Panc1 (cell line): Measurements from ENCODE around the gene OR1I1. TPM values are rescaled to one million over a fixed set of nuclear protein-coding genes. Genes with fewer than 3 reads are reported as not detected.

Experiments
- ATAC-seq: fragments of 200-7000 bp; cut with Tn5 transposase; 2 replicates; pipeline ENCODE4 v1.9.1; 2020; ENCODE audit warnings: mild to moderate bottlenecking, moderate library complexity
- BruUV-seq: library from RNA; stranded (reverse); fragments of 400-500 nt; replicated peaks from 2 replicates; lab custom pipeline; 2021; lab: Mats Ljungman, UMichigan
- CTCF ChIA-PET: fragments of 300-600 bp; sonication (Branson Sonifier 250); formaldehyde crosslinking; loops from one replicate; lab custom pipeline; 2022; ENCODE audit warnings: antibody characterized with exemption; lab: Charles Lee
- POLR2A ChIA-PET: fragments of 300-600 bp; sonication (Branson Sonifier 250); formaldehyde crosslinking; loops from one replicate; lab custom pipeline; 2022; ENCODE audit warnings: antibody characterized with exemption; lab: Charles Lee
- DNase-seq: peaks from one replicate; pipeline ENCODE4 v3.0.0-alpha.2; 2010; ENCODE audit warnings: low read depth, low spot score
- H3K27ac ChIP-seq: 2 replicates; pipeline ENCODE4 v1.5.1; 2011; ENCODE audit warnings: mild to moderate bottlenecking, low read length, inconsistent platforms
- H3K27me3 ChIP-seq: fragments of 200-500 bp; sonication (Bioruptor generic); 2 replicates; pipeline ENCODE4 v1.6.0; 2014; ENCODE audit warnings: low read length, inconsistent platforms; ENCODE audit not compliant: control insufficient read depth, insufficient read depth
- H3K36me3 ChIP-seq: fragments of 200-500 bp; sonication (Bioruptor generic); 2 replicates; pipeline ENCODE4 v1.5.1; 2014; ENCODE audit warnings: inconsistent platforms, mild to moderate bottlenecking, low read length, moderate library complexity; ENCODE audit not compliant: control insufficient read depth, insufficient read depth
- H3K4me1 ChIP-seq: 2 replicates; pipeline ENCODE4 v1.5.1; 2011; ENCODE audit warnings: inconsistent platforms, mild to moderate bottlenecking, low read length, moderate library complexity; ENCODE audit not compliant: control insufficient read depth, insufficient read depth
- H3K4me3 ChIP-seq, 2 experiments: 2 replicates each; pipeline ENCODE4 v1.5.1; 2011 to 2012; ENCODE audit warnings: low read depth in 2 of 2, low read length in 2 of 2, mild to moderate bottlenecking in 2 of 2, inconsistent platforms in 1 of 2, moderate library complexity in 1 of 2
- H3K9me3 ChIP-seq: fragments of 200-500 bp; sonication (Bioruptor generic); 2 replicates; pipeline ENCODE4 v1.5.1; 2014; ENCODE audit warnings: low read depth, mild to moderate bottlenecking, inconsistent platforms, low read length, moderate library complexity; ENCODE audit not compliant: control insufficient read depth, insufficient read depth
- CTCF ChIP-seq: fragments of 450-650 bp; IDR thresholded peaks from 2 replicates; pipeline ENCODE4 v1.5.1; 2017; ENCODE audit warnings: mild to moderate bottlenecking
- POLR2AphosphoS5 ChIP-seq: IDR thresholded peaks from 2 replicates; pipeline ENCODE4 v1.6.1; 2012; ENCODE audit warnings: mild to moderate bottlenecking, low read depth, low read length, moderate library complexity
- REST ChIP-seq, 2 experiments: IDR thresholded peaks; 2 replicates each; pipeline ENCODE4 v1.6.1; 2011 to 2012; ENCODE audit warnings: low read depth in 2 of 2, control low read depth in 1 of 2, low read length in 1 of 2, mild to moderate bottlenecking in 1 of 2, moderate library complexity in 1 of 2; ENCODE audit not compliant: insufficient read depth in 1 of 2
- SIN3A ChIP-seq: IDR thresholded peaks from 2 replicates; pipeline ENCODE4 v1.6.1; 2012; ENCODE audit warnings: low read depth, mild to moderate bottlenecking, low read length, moderate library complexity, borderline replicate concordance; ENCODE audit not compliant: insufficient read depth
- TCF7L2 ChIP-seq: IDR thresholded peaks from 2 replicates; pipeline ENCODE4 v1.6.1; 2011; ENCODE audit warnings: mild to moderate bottlenecking, low read depth, low read length, inconsistent platforms
- in situ Hi-C: cut with HindIII; loops from 2 replicates; pipeline ENCODE4 v1.10.0; 2016; ENCODE audit warnings: low sequenced_read_pairs, low pct_unique_long_range_greater_than_20kb
- intact Hi-C: fragments of 100-400 bp; cut with micrococcal nuclease; formaldehyde crosslinking; loops from one replicate; pipeline ENCODE4 v1.10.0; 2022; ENCODE audit not compliant: unreplicated experiment
- total RNA-seq: library from RNA; stranded (reverse); gene quantifications from one replicate; pipeline ENCODE4 v1.2.1, GENCODE V29; 2021; ENCODE audit not compliant: unreplicated experiment

The OR1I1 gene
- total RNA-seq, 1 experiment from 2014 or later, result not detected

DNA sequence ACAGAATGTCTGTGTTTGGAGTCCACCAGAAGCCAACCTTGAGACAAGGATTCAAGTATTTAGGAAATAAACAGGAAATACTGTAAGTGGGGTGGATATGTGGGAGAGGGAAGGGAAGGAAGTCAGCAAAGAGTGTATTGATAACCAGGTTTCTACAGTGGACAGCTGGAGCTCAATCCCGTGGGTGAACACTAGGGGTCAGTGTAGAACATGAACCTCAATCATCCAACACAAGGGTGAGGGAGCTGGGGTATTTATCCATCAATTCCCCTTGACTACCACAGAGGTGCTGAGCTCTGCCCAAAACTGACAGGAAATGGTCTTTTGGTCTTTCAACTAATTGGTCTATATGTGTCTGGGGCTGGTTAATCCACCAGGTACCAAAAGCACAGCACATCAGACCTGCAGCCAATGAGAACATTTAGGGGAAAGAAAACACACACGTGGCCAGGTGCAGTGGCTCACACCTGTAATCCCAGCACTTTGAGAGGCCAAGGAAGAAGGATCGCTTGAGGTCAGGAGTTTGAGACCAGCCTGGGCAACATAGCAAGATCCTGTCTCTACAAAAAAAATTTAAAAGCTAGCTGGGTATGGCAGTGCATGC is 19.6 kb downstream of the OR1I1 start:
- H3K36me3 ChIP-seq, result no peaks in the 10 kb centered on the region
- intact Hi-C loops, result no loop called here
- BruUV-seq, result no TSS peak
- H3K4me3 ChIP-seq, result no peak overlapping the region
- CTCF ChIA-PET, result interaction anchor here (0.5 to 1.1 kb wide), 8 partner anchors 10 to 435 kb away, joined by 3 to 12 read pairs (median 4); no protein-coding TSS in a partner anchor
- peaks cover 4% of the 10 kb centered on the region; the same call in 1 of the 2 replicates for H3K4me1 ChIP-seq
- in situ Hi-C loops, result no loop called here
- no peak overlapping the region for H3K27ac ChIP-seq
- POLR2A ChIA-PET, result no interaction called here
- TF ChIP-seq POLR2AphosphoS5 (no peak), TCF7L2 (no peak), CTCF (peak; percentile 78)
- peaks cover 4% of the 10 kb centered on the region; the same call in 1 of the 2 replicates for H3K9me3 ChIP-seq
- DNase-seq (peak; percentile 30), ATAC-seq (peak; percentile 69)
- H3K27me3 ChIP-seq, result no peaks in the 10 kb centered on the region

GRCh38 chr19:15104003-15104402 is 22.0 kb downstream of the OR1I1 start:
- no peaks in the 10 kb centered on the region for H3K27me3 ChIP-seq
- no peak for DNase-seq
- no TSS peak for BruUV-seq
- H3K4me1 ChIP-seq, result peaks cover 9% of the 10 kb centered on the region
- ChIA-PET POLR2A (no interaction called here), CTCF (no interaction called here)
- ATAC-seq, result no peak
- no peak overlapping the region for H3K4me3 ChIP-seq
- H3K27ac ChIP-seq, result no peak overlapping the region
- H3K9me3 ChIP-seq, result peaks cover 4% of the 10 kb centered on the region; the same call in 1 of the 2 replicates
- H3K36me3 ChIP-seq, result no peaks in the 10 kb centered on the region
- no peak for TF ChIP-seq TCF7L2
- TF ChIP-seq POLR2AphosphoS5, result no peak
- no peak for TF ChIP-seq SIN3A
- TF ChIP-seq CTCF, result no peak
- TF ChIP-seq REST (IDR thresholded peaks at IDR 0.05; ENCODE audit: insufficient read depth in 1 of 2, low read depth in 2 of 2, low read length in 1 of 2), result no peak
- intact Hi-C loops, result no loop called here
- in situ Hi-C loops, result no loop called here
